Stomach (tissue), 9 donors: ENCODE results near the gene GFAP. TPM values are rescaled to one million over a fixed set of nuclear protein-coding genes. Genes with fewer than 3 reads are reported as not detected.
A peak's percentile ranks its signal among the peaks of the same experiment; 100 is the strongest.

Experiments used
- DNase-seq, 2 donors: peaks; one replicate each; pipeline versions ENCODE4 v3.0.0 to v3.0.0-alpha.2; 2013 to 2019
- H3K27ac ChIP-seq, 5 donors: fragments of 200-600 bp in 4 of 5; sonication (generic) in 4 of 5; one replicate each; pipeline ENCODE4 v1.5.1; 2013 to 2019; ENCODE audit warnings: mild to moderate bottlenecking in 1 of 5, moderate library complexity in 1 of 5
- H3K27me3 ChIP-seq, 3 donors: fragments of 200-600 bp; sonication (generic); one replicate each; pipeline ENCODE4 v1.5.1; 2017 to 2019; ENCODE audit warnings: mixed run types in 1 of 3
- H3K36me3 ChIP-seq, 4 donors: fragments of 200-600 bp; sonication (generic); 1 replicate in 3 of 4; 2 replicates in 1 of 4; pipeline ENCODE4 v1.5.1; 2016 to 2019
- H3K4me1 ChIP-seq, 4 donors: fragments of 200-600 bp; sonication (generic); one replicate each; pipeline ENCODE4 v1.5.1; 2016 to 2019
- H3K4me3 ChIP-seq, 4 donors: fragments of 200-600 bp; sonication (generic) in 3 of 4; one replicate each; pipeline ENCODE4 v1.5.1; 2016 to 2019; ENCODE audit warnings: mild to moderate bottlenecking in 1 of 4
- H3K9me3 ChIP-seq, 4 donors: fragments of 200-600 bp; sonication (generic); one replicate each; pipeline ENCODE4 v1.5.1; 2016 to 2019
- EP300 ChIP-seq: sonication (generic); formaldehyde crosslinking; IDR thresholded peaks from one replicate; pipeline ENCODE4 v1.6.1; 2017; ENCODE audit warnings: antibody characterized with exemption
- POLR2A ChIP-seq, 4 donors: fragments of 450-650 bp; IDR thresholded peaks; one replicate each; pipeline ENCODE4 v1.6.1; 2016; ENCODE audit warnings: antibody characterized with exemption in 4 of 4, control low read depth in 2 of 4, mild to moderate bottlenecking in 1 of 4, moderate library complexity in 1 of 4
- POLR2AphosphoS5 ChIP-seq, 3 donors: sonication (generic); formaldehyde crosslinking; IDR thresholded peaks; one replicate each; pipeline ENCODE4 v1.6.1; 2016; ENCODE audit warnings: antibody characterized with exemption in 3 of 3
- WGBS, 5 donors: extraction: QIAGEN DNeasy Blood & Tissue Kit in 3 of 5; methylation state at CpG; one replicate each; pipeline versions ENCODE4 v1.1.5 to v1.1.7; 2013 to 2018; 5-methylcytosine and 5-hydroxymethylcytosine counted together
- intact Hi-C: fragments of 100-400 bp; cut with DNase I; formaldehyde crosslinking; loops from one replicate; pipeline ENCODE4 v1.15.1; 2023; ENCODE audit warnings: low total_unique reads
- polyA plus RNA-seq, 3 donors: library from polyadenylated mRNA; stranded (reverse); fragments of 200-250 nt; gene quantifications; one replicate each; pipeline ENCODE4 v1.2.3, GENCODE V29; 2013
- total RNA-seq, 5 donors: library from RNA; depleted of rRNA; stranded (reverse); fragments of >200 nt; gene quantifications; one replicate each; pipeline versions ENCODE4 v1.1.0 to v1.2.3, GENCODE V29; 2014 to 2016
- TF ChIP-seq, protein P1 (sequence below), 7 experiments: fragments of 450-650 bp in 4 of 7; fragments of 200-600 bp in 3 of 7; sonication (generic) in 3 of 7; IDR thresholded peaks; one replicate each; pipeline ENCODE4 v1.5.1; 2016 to 2019; ENCODE audit warnings: antibody characterized with exemption in 7 of 7, control low read depth in 2 of 7, mild to moderate bottlenecking in 1 of 7
- donor health status: healthy with polysubstance abuse.
- donor health status: Bipolar disorder and iron deficiency.
- donor health status: healthy.

GFAP gene
- total and polyA plus RNA-seq, 8 donors: 0.15 to 9.7 (median 0.80) TPM; not detected in 4

DNA sequence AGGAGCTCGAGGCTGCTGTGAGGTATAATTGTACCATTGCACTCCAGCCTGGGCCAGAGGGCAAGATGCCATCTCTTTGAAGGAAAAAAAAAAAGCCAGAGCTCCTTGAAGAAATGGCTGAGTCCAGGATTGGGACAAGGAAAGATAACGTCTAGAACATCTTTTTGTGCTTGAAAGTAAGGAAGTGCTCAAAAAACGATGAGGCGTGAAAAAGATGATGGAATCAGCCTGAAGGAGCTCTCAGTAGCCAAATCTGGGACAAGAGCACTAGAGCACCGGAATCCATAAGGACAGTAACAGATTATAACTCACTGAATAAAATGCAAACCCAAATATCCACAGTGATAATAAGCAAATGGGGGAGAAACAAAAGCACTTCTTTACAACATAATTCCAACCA, 38.2 kb downstream of the GFAP start:
- Histone ChIP-seq H3K4me1 (peaks cover 0 to 13% (median 0%) of the 10 kb centered on the region in 4 donors), H3K27ac (no peak overlapping the region), H3K36me3 (peaks cover 58 to 98% (median 94%) of the 10 kb centered on the region in 4 donors), H3K4me3 (no peak overlapping the region), H3K9me3 (no peaks in the 10 kb centered on the region), H3K27me3 (no peaks in the 10 kb centered on the region)
- TF ChIP-seq EP300 (no peak), POLR2A (IDR thresholded peaks at IDR 0.05) (no peak), POLR2AphosphoS5 (IDR thresholded peaks at IDR 0.05) (no peak)
- TF ChIP-seq, protein P1, sequence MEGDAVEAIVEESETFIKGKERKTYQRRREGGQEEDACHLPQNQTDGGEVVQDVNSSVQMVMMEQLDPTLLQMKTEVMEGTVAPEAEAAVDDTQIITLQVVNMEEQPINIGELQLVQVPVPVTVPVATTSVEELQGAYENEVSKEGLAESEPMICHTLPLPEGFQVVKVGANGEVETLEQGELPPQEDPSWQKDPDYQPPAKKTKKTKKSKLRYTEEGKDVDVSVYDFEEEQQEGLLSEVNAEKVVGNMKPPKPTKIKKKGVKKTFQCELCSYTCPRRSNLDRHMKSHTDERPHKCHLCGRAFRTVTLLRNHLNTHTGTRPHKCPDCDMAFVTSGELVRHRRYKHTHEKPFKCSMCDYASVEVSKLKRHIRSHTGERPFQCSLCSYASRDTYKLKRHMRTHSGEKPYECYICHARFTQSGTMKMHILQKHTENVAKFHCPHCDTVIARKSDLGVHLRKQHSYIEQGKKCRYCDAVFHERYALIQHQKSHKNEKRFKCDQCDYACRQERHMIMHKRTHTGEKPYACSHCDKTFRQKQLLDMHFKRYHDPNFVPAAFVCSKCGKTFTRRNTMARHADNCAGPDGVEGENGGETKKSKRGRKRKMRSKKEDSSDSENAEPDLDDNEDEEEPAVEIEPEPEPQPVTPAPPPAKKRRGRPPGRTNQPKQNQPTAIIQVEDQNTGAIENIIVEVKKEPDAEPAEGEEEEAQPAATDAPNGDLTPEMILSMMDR (IDR thresholded peaks at IDR 0.05): no peak
- intact Hi-C loops: no loop called here
- 88 to 96% (median 92%) methylated on average over 5 of the region's 5 CpGs for WGBS, 5 donors
- no peak for DNase-seq

DNA sequence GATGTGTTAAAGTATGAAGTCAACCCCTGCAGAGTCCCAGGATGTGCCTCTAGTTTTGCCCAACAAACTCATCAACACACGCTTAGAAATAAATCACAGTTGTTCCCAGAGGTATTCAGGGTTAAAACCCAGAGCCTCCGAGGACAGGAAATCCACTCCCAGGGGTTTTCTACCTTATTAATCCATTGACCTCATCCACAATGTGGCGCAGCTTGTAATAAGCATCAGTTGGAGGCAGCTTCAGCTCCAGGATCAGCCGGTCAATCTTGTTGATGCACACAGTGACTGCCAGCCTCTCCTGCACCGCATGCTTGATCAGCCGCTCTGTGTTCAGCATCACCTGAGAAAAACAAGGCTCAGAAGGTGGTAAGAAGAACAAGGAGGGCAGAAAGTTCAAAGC, 39.5 kb downstream of the GFAP start:
- 91 to 96% (median 94%) methylated on average over 6 of the region's 6 CpGs for WGBS, 5 donors
- H3K9me3 ChIP-seq: no peaks in the 10 kb centered on the region
- no peak for DNase-seq
- intact Hi-C loops: no loop called here
- peaks cover 0 to 24% (median 0%) of the 10 kb centered on the region in 4 donors for H3K4me1 ChIP-seq
- H3K4me3 ChIP-seq: no peak overlapping the region
- TF ChIP-seq, protein P1 (IDR thresholded peaks at IDR 0.05): no peak
- TF ChIP-seq POLR2A (IDR thresholded peaks at IDR 0.05): no peak
- no peak for TF ChIP-seq POLR2AphosphoS5 (IDR thresholded peaks at IDR 0.05)
- no peak for TF ChIP-seq EP300
- H3K27ac ChIP-seq: no peak overlapping the region
- no peaks in the 10 kb centered on the region for H3K27me3 ChIP-seq
- H3K36me3 ChIP-seq: peaks cover 65 to 98% (median 94%) of the 10 kb centered on the region in 4 donors

DNA sequence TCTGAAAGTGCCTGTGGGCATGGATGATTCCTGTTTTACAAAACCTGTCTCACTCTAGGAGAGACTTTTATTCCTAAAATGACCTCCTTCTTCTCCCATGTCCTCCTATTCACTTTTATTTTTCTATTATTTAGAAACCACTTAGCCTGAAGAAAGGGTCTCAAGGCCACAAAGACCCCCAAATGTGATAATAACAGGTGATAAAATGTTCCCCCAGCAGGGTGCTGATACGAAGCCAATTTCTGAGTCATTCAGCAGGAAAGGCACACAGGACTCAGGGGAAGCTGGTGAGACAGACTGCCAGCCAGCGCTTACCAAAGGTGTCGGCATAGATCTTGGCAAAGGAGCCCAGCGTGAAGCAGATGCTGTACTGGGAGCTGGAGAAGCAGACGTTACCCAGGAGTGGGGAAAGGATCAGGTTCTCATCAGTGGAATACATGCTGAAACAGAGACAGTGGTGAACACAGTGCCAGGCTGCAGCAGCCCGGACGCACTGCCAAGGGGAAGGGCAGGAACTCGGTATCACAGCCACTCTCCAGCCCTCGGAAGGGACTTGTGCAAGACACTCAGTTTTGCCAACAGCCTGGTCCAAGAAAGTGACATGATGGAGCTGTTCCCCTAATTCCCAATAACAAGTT, 43.0 kb downstream of the GFAP start:
- H3K4me3 ChIP-seq: no peak overlapping the region
- H3K27me3 ChIP-seq: no peaks in the 10 kb centered on the region
- DNase-seq: no peak
- peak overlapping the region in 3 of 5 donors; percentile 10 to 73 (median 42) for H3K27ac ChIP-seq
- WGBS, 5 donors: 61 to 83% (median 75%) methylated on average over 9 of the region's 9 CpGs
- peaks cover 49 to 98% (median 96%) of the 10 kb centered on the region in 4 donors for H3K36me3 ChIP-seq
- TF ChIP-seq POLR2AphosphoS5 (IDR thresholded peaks at IDR 0.05) (peak in 1 of 3 donors; percentile 27), POLR2A (IDR thresholded peaks at IDR 0.05) (no peak), EP300 (peak; percentile 20)
- peaks cover 0 to 24% (median 0%) of the 10 kb centered on the region in 4 donors for H3K4me1 ChIP-seq
- intact Hi-C loops: no loop called here
- H3K9me3 ChIP-seq: no peaks in the 10 kb centered on the region

DNA sequence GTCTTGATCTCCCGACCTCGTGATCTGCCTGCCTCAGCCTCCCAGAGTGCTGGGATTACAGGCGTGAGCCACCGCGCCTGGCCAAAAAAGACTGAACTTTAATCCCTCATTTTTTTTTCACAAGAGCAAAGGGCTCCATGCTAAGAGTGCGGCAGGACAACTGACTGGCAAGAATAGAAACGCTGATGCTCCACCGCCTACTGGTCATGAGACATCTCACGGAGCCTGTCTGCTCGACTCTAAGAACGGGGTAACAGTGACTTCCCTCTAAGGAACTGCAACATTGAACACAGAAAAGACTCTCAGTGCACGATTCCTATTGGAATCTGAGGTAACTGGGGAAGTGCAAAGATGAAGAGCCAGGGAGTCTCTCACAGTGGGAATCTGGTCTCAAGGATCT, 43.7 kb downstream of the GFAP start:
- Histone ChIP-seq H3K36me3 (peaks cover 49 to 98% (median 97%) of the 10 kb centered on the region in 4 donors), H3K9me3 (no peaks in the 10 kb centered on the region), H3K27me3 (no peaks in the 10 kb centered on the region), H3K4me3 (no peak overlapping the region), H3K27ac (peak overlapping the region in 3 of 5 donors; percentile 10 to 73 (median 42)), H3K4me1 (peaks cover 0 to 24% (median 0%) of the 10 kb centered on the region in 4 donors)
- 95 to 98% (median 97%) methylated on average over 12 of the region's 12 CpGs for WGBS, 5 donors
- TF ChIP-seq POLR2AphosphoS5 (IDR thresholded peaks at IDR 0.05): no peak
- TF ChIP-seq EP300: no peak
- TF ChIP-seq POLR2A (IDR thresholded peaks at IDR 0.05): no peak
- TF ChIP-seq, protein P1 (IDR thresholded peaks at IDR 0.05): no peak
- intact Hi-C loops: no loop called here
- DNase-seq: no peak

DNA sequence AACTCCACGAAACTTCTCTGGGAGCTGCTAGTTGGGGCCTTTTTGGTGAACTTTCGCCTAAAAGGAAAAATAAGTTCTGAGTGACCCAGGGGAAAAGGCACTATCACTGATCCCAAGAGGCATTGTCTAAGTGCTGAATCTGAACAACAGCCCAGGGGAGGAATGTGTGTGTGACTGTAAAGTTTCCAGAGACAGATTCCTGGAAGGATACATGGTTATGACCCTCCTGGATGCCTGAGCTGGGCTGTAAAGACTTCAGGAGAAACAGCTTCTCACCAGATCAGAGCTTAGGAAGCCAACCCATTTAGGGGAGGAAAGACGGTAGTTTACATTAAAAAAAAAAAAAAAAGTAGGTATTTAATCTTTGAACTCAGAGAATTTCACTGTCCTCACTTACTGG, 47.5 kb downstream of the GFAP start:
- H3K4me3 ChIP-seq: no peak overlapping the region
- TF ChIP-seq POLR2A (IDR thresholded peaks at IDR 0.05) (no peak), POLR2AphosphoS5 (IDR thresholded peaks at IDR 0.05) (no peak), EP300 (no peak)
- TF ChIP-seq, protein P1 (IDR thresholded peaks at IDR 0.05): no peak
- no peaks in the 10 kb centered on the region for H3K9me3 ChIP-seq
- WGBS, 5 donors: 85 to 94% (median 93%) methylated on average over 3 of the region's 3 CpGs
- intact Hi-C loops: no loop called here
- peaks cover 0 to 22% (median 0%) of the 10 kb centered on the region in 4 donors for H3K4me1 ChIP-seq
- no peak for DNase-seq
- peaks cover 47 to 97% (median 95%) of the 10 kb centered on the region in 4 donors for H3K36me3 ChIP-seq
- H3K27me3 ChIP-seq: no peaks in the 10 kb centered on the region
- H3K27ac ChIP-seq: peak overlapping the region in 1 of 5 donors; percentile 57
